Stimulated activated CD4-positive, alpha-beta T cell treated with anti-CD3 and anti-CD28 coated beads, Interleukin-1b, Interleukin-23, amount 100 ng/mL, for 48 hours (primary cell): ENCODE measurements around the gene COL25A1.
A peak's percentile ranks its signal among the peaks of the same experiment; 100 is the strongest.

ENCODE experiments used
- DNase-seq: peaks from one replicate; pipeline ENCODE4 v3.0.0-alpha.2; 2020

The COL25A1 gene

DNA sequence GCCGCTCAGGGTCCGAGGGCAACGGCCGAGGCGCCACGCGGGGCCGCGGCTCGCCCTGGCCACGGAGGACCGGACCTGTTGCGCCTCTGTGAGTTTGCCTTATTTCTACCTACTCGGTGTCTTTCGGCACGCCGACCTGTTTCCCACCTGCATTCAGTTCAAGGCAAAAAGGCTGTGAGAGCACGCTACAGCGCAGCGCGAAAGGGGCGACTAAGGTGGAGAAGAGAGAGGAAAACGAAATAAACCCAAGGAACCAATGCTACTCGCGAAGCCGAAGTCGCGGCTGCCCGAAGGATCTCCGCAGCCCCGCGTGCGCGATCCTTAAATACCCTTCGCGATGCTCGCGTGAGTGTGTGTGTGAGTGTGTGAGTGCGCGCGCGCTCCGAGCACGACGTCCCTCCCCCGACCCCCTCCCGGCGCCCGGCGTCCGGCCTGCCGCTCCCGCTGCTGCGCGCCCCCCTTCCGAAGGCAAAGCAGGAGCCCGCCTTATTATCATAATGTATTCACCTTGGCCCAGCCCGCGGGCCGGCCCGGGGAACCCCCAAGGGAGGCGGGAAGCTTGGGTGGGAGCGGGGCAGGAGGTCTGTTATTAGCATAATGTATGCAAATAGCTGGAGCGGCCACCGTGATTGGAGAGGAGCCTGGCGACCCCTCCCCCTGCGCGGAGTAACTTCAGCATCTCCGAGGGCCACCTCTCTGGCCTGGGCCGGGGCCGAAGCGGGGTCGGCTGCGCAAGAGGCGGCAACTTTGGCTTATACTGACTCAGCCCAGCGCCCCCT, at the start of gene COL25A1:
COL25A1 (minus strand) TSS at position 298 of the 779 bp plus-strand sequence.
- DNase-seq: peak; percentile 26

DNA sequence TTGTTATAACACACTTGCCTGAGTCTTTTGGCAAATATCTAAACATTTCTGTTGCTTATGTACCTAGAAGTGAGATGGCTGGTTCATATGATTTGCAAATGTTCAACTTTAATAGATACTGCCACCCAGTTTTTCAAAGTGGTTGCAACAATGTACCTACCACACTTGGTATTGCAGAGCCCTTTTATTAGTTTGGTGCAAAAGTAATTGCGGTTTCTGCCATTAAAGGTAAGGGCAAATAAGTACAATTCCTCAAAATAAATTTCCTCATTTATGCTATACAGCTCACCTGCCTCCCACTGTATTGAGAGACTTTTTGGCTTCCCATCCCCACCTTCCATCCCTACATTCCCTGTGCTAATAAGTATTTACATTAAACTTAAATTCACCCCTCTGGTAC, 47.7 kb upstream of the COL25A1 start:
- DNase-seq: no peak

DNA sequence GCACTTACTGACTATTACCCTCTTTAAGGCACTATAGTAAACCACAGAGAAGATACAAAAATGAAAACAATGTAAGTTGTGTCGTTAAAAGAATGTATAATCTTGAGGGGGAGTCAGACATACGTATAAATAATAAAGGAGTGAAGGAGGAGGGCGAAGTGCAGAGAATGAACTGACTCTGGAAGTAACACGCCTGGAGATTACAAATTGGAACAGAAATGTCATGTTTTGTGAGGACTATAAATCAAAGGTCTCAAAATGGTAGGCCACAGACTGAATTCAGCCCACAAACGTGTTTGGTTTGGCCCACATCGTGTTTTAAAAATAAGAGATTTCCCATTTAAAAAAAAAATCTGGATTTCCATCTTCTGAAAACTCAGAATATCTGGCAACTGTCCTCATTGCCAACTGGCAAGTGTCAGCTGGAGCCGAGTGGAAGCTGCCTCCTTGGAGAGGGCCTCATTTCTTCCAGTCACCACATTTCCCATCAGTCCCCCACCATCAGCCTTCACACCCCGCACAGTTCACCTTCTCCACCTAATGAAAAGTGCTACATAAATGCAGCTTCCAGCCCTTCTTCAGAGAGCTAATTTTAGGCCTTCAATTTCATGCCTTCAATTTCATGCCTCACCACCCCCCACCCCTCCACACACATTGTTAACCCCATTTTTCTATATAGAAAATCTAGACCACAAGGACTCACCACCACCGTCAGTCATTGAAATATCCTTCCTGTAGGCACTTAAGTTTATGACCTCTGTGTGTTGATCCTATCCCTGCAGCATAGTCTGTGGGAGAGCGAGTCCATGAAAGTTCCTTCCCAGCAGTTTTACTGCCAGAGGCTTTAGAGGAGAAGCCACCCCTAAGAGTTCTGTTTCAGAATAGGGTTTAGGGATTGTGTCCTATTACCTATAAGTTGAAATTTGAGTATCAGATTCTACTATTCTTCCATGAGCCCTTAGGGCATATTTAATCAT, 32.0 kb upstream of the COL25A1 start:
- no peak for DNase-seq

DNA sequence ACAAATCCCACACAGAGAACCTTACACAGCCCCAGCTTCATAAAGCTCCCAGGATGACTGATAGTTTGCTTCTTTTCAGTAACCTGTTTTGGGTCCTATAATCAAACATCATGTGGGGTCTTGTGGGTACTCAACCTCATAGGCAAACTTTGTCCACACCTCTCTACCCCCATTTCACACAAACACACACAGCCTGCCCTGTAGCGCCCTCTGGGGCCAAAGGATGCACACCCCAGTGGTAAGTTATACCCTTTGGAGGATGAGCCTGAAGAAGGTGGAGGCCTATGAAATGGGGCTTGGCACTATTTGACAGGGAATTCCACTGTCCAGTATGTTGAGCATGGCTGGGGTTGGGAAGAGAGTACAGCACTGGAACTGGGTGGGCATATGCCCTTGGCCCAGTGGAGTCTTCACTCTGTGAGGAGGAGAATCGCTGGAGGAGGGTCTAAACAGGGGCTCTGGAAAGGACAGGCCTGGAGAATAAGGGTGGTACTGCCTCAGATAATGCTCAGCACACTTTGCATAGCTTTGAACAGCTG, 30.5 kb upstream of the COL25A1 start:
- DNase-seq: peak; percentile 22

DNA sequence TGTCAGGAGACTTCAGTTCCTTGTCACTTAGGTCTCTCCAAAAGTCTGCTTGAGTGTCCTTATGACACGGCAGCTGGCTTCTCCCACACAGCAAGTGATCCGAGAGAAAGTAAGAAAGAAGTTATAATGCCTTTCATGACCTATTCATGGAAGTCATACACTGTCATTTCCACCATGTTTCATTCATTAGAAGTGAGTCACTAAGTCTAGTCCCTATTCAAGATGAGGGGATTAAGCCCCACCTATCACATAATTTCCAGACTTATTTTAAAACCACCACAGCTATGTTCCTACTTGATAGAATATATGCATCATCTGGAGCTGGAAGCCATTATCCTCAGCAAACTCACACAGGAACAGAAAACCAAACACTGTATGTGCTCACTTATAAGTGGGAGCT, 25.2 kb upstream of the COL25A1 start:
- no peak for DNase-seq

DNA sequence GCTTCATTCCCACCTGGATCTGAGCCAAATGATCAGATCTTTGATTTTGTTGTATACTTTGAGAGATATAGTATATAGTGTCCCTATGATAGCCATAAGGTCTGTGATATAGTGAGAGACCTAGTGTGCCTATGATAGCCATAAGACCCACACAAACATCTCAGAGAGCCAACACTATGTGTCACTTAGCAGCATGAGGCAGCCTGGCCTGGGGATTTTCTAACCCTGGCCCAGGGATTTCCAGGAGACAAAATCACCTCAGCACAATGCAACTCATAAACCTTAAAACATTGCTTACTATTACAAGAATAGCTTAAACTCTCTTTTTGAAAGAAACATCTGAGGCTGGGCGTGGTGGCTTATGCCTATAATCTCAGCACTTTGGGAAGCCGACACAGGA, 23.2 kb upstream of the COL25A1 start:
- no peak for DNase-seq

DNA sequence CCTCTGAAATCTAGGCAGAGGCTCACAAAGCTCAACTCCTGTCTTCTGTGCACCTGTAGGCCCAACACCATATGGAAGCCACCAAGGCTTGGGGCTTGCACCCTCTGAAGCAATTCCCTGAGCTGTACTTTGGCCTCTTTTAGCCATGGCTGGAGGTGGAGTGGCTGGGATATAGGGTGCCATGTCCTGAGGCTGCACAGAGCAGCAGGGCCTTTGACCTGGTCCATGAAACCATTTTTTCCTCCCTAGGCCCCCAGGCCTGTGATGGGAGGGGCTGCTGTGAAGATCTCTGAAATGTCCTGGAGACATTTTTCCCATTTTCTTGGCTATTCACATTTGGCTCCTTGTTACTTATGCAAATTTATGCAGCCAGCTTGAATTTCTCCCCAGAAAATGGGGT, 20.9 kb upstream of the COL25A1 start:
- no peak for DNase-seq

DNA sequence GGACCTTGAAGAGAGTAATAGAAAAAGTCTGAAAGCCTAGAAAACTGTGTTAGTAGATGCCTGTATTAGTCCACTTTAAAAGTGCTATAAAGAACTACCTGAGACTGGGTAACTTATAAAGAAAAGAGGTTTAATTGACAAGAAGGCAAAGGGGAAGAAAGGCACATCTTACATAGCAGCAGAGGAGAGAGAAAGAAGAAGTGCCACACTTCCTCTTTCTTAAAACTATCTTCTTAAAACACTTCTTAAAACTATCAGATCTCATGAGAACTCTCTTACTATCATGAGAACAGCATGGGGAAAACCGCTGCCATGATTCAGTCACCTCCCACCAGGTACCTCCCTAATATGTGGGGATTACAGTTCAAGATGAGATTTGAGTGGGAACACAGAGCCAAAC, 18.8 kb upstream of the COL25A1 start:
- DNase-seq: no peak

DNA sequence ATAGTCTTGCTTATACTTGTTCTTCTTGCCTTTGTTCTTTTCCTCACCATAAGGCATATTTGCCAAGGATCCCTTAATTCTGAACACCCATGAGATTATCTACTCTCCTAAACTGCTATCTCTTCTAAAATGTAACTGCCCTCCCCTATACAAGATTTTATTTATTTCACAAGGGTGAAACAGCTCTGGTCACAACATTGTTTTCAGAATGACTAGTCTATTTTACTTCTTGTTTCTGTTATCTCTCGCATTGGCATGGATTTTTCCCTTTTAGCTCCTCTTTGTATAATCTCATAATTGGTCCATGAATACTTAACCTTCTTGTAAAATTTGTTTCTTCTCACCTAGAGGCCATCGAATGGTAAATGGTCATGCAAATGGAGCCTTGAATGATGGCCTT, 17.2 kb upstream of the COL25A1 start:
- no peak for DNase-seq

DNA sequence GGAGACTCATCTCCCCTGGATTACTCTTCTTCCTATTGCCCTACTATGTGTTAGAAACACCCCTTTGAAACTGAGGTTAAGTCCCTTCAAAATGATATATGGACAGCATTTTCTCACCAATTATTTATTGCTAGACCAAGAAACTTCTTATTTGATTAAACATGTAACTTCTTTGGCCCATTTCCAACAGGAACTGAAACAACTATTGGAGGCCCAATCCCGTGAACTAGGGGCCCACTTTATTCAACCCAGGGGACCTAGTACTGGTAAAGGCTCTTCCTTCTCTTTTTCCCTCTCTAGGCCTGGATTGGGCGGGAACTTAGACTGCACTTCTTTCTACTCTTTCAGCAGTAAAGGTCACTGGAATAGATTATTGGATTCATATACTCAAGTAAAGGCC, 16.7 kb upstream of the COL25A1 start:
- no peak for DNase-seq

DNA sequence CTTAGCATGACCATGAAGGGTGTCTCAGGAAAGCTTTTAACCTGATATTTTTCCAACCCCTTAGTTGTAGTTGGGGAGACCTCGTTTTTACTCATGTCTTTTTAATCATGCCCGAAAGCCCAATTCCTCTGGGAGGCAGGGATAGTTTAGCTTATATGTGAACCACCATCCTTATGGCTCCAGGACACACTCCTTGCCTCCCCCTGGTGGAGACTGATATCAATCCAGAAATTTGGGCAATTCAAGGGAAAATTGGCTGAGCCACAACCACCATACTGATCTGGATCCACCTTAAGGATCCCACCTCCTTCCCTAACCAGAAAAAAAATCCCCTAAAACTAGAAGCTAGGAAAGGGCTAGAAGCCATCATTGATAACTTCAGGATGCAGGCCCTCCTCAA, 13.4 kb upstream of the COL25A1 start:
- DNase-seq: no peak

DNA sequence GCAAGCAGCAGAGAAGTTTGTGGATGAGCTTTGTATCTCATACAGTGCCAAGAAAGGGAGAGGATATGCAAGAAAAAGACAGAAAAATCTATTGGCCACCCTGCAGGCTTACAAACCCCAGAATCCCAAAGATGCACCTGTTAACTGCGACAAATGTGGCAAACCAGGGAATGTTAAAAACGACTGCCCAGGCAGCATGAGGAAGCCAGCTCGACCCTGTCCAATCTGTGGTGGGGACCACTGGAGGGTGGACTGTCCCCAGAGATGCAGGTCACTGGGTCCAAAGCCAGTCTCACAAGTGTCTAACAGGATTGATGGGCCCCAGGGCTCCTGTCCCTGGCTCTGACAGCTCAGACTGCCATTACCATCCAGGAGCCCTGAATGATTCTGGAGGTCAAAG, 12.9 kb upstream of the COL25A1 start:
- no peak for DNase-seq

DNA sequence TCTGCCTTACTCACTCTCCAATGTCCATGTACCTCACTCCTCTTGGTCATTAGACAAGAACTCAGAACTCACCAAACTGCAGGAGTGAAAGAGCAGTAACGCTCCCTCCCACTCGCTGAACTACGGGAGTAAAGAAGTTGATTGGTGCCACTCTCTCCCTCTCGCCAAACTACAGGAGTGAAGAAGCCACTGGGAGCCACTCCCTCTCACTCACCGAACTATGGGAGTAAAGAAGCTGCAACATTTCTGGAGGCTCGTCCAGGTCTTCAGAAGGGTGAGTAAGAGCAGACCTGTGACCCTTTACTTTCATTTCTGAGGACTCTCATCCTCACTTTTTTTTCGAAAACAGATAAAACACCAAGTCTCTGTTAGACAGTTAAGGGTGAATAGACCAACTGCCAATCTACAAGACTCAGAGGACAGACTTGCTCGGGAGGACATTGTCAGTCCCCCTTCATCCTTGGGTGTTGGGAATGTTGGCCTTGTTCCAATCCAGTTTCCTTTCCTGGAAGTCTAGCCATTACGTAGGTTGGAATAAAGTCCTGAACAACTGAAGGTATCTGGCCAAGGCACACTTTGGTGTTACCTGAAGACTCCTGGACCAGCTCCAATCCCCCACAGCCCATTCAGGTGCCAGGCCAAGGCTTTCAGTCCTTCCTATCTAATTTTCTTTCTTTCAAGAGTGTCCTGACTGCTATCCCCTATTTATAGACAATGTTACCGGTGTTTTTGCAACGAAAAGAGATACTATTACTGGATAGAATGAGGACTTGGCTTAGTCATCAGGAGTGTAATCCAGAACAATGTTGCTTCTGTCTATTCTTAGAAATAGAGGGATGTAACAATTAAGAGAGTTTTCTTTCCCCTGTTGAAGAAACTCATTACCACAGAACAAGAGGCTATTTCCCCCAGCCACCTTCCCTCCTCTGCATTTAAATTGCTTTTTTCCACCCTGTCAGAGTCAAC, 11.0 kb upstream of the COL25A1 start:
- DNase-seq: no peak

DNA sequence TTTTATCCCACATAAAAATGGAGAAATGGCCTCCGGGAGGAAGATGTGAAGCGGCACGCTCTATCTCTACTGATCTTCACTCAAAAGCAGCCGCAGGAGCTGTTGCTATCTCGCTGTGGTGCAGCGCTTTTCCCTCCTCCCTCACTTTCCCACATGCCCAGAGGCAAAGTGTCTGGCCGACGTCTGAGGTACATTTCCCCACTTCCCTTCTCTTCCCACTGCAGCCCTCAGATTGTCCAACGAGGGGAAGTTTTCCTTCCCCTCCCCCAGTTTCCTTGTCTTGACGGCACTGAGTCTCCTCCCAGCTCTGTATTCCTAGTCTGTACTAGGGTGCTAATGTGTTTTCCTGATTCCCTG, 660 bp upstream of the COL25A1 start:
- DNase-seq: no peak

DNA sequence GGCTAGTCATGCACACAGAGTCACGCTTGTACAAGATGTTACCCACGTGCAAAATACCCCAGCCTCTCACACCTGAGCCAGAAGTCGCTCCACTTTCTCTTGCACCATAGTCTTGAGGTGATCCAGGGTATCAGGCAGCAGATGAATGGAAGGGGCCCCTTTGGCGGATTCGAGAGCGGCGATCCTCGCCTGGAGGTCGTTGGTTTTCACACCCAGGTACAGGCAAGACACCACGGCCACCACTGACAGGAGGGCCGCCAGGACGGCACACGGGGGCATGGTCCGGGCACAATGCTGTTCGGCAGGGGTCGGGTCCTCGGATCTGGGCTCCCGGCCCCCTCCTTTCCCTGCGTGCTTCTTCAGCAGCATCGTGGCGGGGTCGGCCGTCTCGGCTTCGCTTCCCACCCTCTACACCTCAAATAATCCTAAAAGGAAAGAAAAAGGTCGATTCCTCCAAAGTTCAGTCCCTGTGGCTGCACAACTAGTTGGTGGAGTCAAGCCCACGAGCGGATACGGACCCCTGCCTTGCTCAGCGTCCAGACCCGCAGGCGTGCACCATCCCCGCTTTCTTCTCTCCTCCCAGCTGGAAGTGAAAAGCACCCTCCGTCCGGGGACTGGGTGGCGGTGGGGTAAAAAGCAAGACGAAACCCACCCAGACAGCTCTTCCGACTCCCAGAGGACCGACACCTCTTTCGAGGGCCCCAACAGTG, 652 bp downstream of the COL25A1 start:
- no peak for DNase-seq

DNA sequence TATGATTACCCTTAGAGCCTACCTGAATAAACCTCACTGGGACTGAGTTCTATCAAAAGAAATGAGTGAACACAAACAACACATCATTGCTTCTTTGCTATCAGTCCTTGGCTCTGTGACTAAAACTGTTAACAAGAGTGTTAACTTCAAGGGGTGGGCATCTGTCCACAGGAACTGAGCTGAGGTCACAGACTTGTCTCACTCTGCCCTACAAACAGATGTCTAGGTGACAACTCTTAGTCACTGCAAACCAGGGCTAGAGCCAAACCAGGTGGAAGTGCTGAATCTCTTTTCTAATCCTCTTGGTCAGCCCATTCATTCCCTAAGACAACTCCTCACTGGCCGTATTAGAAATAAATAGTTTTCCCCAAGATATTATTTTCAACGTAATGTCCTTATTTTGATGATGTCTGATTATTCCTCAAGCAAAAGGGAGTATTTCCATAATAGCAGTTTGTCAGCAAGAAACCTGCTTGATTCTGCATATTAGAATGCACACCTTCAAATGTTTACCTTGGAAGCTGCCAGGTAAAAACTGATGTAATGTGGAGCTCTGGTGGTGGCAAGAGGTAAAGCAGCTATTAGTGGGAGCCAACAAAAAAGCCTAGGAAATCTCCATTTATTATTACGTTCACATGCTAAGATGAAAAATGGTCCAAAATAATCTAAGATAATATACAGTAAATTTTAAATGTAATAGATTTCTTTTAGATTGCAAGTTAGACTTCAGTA, 4.0 kb downstream of the COL25A1 start:
- DNase-seq: no peak

DNA sequence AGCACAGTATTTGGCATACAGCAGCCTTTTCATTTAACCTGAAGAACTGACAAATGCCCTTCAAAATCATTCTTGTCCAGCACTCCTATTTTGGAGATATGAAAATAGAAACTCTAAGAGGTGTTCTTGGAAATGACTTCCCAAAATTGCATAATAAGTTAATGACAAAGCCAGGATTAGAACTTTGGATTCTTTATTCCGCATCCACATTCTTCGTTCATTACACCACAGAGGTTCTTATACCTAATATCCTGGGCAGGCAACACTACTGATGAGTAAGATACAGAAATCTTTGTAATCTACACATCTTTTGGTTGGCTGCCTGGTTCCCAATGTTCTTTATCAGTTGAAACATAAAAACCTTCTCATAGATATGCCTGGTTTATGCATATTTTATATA, 5.9 kb downstream of the COL25A1 start:
- DNase-seq: no peak

DNA sequence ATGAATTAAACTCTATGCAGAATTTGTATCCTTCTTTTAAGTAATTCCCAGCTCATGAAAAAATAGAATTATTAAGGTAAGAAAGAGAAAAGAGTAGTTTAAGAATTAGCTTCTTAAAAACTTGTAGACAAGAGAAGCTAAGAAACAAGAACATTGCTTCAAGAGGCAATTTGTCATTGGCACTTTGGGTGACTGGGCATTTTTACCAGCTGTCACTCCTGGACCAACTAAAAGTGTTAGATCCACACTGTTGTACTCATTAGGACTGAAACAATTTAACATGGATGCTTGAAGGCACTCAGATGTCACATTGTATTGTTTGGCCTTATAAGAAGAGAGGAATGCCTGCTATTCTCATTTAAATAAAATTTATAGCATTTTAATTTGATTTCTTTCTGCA, 7.4 kb downstream of the COL25A1 start:
- DNase-seq: no peak

DNA sequence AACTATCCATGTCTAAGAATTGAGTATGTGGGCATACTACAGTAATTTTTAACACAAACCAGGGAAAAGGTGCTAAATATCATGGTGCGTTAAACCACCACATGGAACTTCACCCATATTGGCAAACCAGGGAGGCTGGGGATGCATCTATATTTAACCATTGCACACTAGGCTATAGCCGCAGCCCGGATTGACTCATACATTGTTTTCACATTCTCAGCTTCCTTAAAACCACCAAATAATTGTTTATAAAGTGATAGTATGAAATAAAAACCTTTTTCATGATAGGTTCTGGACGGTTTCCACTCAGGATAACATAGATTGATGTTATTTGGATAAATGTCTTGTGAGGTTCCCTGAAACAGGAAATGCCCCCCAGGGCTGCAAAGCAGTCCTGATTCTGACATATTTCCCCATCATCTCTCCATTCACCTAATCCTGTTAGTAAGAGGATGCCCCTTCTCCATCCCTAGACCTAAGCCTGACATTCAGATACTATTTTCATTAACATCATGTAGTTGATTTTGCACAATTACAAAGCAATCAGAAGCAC, 7.9 kb downstream of the COL25A1 start:
- DNase-seq: no peak

DNA sequence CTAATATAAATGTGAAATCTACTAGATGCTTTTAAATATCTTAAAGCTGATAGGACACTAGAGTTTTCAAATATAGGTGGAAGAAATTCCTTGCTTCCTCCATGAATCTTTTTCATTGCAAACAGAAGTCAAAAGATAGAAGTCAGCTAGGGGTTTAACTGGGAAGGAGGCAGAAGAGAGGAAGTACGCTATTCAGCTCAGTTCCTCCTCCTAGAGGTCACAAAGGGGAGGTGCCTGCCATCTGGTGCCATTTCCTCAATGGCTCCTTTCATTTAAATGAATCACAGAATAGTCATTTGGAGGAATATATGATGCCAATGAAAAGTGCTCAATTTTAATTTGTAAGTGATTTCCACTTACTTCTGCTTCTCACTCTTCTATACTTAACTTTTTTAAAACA, 8.5 kb downstream of the COL25A1 start:
- peak; percentile 16 for DNase-seq

DNA sequence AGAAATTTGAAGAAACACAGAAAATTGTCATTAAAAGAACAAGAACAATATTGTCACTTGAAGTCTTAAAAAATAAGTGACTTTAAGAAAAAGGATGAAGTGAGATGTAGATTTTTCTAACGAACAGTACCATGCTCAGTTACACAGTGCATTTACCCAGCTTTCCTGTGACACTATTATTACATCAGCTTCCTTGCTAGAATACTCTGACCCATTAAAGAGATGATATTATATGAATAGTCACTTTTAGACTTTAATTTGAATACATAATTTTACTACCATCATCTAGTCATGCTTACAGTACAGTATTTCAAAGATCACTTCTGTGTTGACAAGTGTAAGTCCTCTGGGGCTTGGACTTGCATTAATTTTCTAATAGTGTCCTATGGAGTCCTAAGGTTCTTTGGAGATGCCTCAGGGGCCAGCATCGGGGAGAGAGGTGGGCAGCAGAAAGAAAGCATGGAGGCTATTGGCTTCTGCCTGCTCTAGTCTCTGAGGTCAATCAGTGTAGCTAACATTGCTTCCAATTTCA, 10.7 kb downstream of the COL25A1 start:
- DNase-seq: no peak
